GM19468 (cell line): ENCODE data around the gene BAIAP2.
"Not testable (repeated sequence)": the region's sequence is repeated elsewhere in the genome, so short reads cannot be mapped to it uniquely, and the experiment has no call there.

Experiments used
- ATAC-seq: cut with Tn5 transposase; IDR thresholded peaks from one replicate; pipeline ENCODE4 v1.9.1; 2021; ENCODE audit warnings: mild to moderate bottlenecking, moderate library complexity, moderate number of reproducible peaks; ENCODE audit not compliant: unreplicated experiment; ENCODE audit errors: extremely low read depth

Gene BAIAP2

DNA sequence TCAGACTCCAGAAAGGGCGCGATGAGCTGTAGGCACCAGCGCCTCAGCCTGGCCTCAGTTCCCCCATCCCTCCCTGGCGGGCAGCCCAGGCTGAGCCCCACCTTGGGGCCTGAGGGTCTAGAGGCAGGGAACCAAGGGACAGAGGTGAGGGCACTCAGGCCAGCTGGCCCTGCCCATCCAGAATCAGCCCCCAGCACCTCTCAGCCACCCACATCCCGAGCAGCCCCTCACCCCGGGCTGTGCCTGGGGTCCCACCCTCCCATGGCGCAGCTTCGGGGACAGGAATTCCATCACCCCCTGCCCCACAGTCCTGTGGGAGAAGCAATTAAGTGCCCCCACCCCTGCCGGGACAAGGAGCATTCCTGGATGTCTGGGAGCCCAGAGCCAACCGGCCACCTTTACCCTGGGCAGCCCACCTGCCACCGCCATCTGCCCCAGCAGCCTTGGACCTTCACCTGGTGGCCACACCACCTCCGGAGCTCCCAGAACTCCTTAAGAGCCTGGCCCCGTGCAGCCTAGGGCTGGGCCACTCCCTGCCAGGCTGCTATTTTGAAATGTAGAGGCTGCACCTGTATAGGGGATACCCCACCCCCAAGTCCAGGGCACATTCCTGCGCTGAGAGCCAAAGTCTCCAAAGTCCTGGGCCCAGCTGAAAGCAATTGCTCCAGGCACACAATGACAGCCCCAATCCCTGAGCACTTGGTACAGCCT lies 96.7 kb downstream of the BAIAP2 start:
- ATAC-seq: no peak

DNA sequence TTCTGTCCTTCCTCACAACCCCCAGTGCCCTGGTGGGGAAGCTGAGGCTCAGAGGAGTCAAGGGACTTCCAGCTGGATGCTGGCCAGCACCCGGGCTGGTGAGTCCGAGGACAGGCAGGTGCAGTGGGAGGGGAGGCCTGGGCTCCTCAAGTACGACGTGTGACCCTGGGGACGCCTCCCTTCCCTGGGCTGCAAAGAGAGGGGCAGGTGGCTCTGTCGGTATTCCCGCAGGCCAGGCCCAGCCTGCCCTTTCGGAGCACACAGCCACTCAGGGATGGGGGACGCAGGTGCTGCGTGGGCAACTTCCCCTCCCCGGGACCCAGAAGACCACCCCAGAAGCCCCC lies 97.2 kb downstream of the BAIAP2 start:
- no peak for ATAC-seq

DNA sequence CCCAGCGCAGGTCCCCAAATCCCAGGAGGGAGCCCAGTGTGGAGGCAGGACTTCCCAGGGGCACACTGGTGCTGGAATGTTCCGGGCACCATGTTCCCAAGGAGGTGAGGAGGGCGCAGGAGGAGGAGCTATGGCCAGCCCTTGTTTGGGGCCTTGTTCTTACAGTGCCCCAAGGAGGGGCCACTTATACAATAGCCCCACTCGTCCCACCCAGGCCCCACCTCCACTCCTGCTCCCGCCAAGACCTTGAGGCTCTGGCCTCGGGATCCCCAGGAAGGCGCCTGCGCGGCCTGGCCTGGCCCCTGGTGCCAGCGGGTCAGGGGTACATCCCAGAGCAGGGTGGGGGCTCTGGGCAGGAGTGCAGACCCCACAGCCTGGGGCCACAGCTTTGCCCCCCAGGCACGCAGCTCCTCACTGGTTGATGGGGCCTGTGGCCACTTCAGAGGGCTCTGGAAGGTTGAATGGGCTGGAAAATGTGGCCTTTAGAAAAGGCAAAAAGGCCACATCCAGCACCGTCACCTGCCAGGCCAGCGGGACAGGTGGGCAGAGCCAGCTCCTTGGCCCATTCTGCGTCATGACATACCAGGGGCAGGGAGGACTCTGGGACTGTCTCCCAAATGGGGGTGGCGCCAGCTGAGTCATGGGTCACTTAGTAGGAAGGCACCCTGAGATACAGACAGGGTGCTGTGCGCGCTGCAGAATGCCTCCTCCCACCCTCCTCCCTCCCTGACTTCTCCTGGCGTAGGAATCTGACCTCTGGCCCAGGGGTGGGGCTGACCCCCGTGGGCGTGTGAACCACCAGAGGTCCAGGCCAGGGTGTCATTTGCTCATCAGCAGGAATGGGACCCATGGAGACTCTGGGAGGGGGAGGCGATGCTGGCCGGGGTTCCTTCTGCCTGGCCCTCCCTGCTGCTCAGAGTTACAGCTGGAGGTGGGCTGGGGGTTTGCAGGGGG lies 98.1 kb downstream of the BAIAP2 start:
- no peak for ATAC-seq

DNA sequence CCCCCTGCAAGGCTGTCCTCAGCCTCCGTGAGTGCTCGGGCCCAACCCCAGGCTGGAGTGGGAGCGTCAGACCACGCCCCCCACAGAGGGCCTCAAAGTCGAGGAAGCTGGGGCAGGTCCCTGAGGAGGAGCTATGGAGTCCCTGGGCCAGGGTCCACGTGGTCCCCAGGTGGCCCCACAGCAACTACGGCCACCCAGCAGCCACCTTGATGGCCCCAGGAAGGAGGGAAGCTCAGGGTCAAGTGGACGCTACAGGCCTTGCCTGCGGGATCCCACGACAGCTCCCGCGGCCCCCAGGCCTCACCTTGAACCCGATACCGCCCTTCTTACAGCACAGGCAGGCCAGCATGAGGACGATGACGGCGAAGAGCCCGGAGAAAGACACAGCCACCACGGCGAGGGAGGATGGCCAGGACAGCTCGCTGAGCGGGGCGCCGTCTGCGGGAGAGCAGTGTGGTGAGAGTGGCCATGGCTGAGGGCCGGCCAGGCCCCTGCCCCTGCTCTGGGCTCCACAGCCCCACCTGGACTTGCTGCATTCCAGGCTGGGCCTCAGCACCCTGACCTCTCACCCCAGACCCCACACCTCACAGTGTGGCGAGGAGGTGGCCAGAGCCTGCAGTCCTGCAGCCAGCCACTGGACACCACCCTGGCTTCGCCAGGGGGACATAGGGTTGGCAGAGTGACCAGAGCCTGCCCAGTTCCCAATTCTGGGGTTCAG lies 99.3 kb downstream of the BAIAP2 start:
- ATAC-seq: no peak

DNA sequence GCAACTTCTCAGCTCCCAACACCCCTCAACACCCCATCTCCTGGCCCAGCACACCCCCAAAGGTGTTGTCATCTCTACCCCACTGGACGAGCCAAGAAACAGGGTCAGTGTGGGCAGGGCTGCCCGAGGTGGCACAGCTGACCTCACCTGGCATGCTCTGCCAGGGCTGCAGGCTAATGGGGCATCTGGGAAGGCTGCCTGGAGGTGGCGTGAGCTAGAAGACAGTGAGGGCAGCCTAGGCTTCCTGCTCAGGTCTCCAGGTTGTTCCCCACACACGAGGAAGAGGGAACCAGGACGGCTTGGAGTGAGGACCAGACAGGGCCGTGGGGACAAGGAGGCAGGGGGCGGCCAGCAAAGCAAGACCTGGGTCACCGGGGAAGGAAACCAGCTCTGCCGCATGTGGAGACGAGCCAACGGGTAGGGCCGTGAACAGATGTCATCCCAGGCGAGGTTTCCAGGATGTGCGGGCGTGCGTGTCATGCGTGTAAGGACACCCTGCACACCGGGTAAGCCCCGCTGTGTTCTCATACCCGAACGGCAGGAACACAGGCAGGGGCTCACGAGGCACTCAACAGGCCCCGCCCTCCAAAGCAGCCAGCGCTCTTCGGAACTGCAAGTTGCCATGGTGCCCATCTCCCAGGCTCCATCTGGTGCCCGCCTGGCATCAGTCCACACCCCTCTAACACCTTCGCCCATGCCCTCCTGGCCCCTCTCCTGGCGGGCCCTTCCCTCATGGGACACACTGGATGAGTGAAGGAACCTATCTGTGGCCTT lies 100.7 kb downstream of the BAIAP2 start:
- no peak for ATAC-seq

DNA sequence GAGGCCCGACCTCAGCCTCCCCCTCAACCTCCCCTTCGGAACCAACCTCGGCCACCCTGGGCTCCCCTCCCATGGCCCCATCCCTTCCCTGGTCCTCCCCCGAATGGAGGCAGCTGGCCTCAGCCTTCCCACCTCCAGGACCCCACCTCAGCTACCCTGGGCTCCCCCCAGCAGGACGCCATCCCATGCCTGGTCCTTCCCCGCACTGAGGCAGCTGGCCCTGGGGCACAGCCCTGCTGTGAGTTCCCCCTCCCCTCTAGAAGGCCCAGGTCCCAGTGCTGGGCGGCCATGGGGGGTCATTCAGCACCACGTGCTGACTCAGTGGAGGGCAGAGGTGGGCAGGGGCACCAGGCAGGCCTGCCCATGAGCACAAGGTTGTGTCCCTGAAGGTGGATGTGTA lies 101.4 kb downstream of the BAIAP2 start:
- ATAC-seq: no peak

DNA sequence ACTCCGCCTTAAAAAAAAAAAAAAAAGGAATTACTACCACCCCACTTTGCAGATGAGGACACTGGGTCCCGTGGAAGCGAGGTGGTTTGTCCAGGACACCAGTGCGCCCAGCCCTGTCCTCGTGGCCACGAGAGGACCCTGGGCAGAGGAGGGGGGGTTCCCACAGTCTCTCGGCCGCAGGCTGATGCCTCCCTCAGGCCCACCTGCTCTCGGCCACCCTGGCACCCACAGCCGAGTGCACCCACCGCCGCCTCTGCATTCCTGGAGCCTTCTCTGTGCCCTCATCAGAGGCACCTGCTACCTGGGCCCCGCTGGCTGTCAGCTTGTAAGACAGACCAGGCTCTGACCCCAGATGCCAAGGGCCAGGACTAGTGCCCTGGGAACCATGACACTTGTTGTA lies 102.3 kb downstream of the BAIAP2 start:
- ATAC-seq: no peak

DNA sequence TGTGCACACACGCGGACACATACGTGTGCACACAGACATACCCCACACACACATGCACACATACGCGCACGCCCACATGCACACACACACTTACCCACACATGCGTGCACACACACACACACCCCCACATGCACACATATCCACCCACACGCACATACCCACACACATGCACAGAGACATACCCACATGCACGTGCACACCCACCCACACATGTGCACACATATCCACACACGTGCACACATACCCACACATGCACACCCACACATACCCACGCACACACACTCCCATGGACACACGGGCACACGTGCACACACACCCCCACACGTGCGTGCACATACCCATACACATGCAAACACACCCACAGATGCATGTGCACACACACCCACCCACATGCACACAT lies 103.1 kb downstream of the BAIAP2 start:
- no peak for ATAC-seq

DNA sequence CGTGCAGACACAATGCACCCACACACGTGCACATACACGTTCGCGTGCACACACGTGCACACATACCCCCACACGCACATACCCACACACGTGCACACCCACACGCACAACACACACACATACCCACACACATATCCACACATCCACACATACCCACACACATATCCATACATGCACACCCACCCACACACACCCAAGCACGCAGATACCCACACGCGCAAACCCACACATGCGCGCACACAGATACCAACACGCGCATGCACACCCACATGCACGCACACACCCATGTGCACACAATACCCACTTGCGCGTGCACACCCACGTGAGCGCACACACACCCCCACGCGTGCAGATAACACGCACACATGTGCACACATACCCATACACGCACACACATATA lies 103.5 kb downstream of the BAIAP2 start:
- no peak for ATAC-seq

DNA sequence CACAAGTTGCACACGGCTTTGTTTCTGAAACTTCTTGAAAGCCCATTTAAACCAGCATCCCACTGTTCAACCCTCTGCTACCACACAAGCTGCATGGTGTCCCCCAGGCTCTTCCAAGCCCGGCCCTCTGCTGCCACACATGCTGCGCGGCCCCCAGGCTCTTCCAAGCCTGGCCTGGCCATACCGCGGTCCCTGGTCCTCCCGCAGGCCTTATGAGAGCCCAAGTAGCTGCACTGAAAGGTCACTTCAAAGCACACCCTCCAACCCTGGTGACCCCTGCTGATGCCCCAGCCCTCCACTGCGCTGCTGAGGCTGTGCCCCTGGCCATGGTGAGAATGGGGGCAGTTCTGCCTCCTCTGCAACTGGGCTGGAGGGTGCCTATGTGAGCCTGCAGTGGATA lies 104.5 kb downstream of the BAIAP2 start:
- no peak for ATAC-seq

DNA sequence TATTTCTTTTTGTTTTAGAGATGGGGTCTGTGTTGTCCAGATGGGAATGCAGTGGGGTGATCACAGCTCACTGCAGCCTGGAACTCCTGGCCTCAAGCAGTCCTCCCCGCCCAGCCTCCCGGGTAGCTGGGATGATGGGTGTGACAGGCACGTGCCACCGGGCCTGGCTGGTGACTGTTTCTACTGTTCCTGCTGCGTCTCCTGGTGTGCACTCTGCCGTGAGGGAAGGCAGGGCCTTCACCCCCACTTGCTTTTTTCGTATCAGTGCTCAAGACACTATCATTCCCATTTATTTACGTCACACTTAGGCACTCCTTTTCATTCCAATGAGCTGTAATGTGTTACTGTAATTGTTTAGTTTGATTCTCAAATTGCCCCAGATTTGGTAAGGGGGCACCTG lies 105.1 kb downstream of the BAIAP2 start:
- ATAC-seq: no peak

DNA sequence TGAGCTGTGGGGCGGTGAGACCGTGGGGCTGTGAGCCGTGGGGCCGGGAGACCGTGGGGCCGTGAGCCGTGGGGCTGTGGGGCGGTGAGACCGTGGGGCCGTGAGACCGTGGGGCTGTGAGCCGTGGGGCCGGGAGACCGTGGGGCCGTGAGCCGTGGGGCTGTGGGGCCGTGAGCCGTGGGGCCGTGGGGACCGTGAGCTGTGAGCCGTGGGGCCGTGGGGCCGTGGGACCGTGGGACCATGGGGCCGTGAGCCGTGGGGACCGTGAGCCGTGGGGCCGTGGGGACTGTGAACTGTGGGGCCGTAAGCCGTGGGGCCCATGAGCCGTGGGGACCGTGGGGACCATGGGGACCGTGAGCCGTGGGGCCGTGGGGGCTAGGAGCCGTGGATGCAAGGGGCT lies 105.7 kb downstream of the BAIAP2 start:
- ATAC-seq: no peak

DNA sequence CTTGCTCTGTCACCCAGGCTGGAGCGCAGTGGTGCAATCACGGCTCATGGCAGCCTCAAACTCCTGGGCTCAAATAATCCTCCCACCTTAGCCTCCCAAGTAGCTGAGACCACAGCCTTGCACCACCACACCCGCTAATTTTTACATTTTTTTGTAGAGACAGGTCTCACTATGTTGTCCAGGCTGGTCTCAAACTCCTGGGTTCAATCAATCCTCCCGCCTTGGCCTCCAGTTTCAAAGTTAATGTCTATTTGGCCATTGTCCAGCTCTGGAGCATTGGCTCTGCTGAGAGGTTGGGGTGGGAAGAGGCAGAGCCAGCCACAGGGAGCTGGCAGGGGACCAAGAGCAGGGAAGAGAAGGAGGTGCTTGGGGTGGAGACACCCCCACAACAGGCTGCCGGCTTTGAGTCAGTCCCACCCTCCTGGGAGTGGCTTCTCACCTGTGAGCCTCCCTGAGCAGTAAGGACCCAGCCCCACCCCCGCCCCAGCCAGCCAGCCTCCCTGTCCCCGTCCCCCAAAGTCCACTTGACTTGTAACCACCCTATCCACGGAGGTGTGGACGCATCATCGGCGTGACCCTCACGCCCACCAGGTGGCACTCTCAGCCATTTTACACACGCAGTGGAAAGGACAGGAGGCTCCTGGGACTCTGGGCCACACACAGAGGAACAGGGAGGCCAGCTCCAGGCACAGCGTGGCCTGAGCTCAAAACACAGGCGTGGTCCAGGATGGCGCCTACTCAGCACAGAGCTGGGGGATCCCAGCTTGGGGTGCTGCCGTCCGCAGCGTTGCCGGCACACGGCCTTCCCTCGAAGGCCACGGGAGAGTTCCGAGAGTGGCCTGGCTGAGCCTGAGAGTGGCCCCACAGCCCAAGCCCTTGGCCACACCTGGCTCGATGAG lies 107.6 kb downstream of the BAIAP2 start:
- ATAC-seq: no peak

DNA sequence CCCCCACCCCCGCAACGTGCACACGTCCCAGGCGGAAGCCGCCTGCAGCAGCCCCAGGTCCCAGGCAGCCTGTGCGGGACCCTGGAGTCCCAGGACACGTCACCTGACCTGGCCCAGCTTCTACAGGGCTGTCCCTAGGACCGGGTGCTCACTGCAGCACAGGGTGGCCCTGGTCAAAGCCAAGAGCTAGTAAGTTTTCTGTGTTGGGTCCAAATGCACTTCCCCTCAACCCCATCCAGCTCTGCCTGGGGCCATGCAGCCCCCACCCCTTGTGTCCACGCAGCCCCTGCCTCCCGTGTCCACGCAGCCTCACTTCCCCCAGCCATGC lies 108.2 kb downstream of the BAIAP2 start:
- no peak for ATAC-seq

DNA sequence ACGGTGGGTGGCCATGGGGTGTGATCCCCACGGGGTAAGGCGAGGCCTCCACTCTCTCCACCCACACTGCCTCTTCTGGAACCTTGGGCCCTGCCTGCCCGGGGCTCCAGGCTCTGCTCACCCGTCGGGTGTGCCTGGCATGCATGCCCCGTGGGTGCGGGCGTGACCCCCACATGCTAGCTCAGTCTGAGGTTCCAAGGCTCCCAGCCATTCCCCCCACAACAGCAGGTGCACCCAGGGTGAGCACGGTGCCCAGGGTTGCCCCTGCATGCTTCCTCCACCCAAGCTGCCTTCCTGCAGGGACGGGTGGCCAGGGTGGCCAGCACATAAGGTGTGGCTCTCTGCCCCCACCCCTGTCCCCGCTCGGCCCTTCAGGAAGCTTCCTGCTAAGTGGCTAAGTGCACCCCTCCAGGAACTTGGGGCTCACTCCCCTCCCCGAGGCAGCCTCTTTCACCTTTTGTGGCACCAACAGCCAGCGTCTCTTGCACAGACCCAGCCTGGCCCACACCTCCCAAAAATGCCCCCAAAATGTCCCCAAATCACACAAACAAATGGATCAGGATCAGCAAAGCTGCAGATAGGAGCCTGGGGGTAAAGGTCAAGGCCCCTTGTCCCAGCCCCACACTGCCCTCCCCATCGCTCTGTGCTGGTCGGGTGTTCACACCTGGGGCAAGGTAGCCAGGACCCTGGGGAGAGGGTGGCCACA lies 108.9 kb downstream of the BAIAP2 start:
- ATAC-seq: no peak

DNA sequence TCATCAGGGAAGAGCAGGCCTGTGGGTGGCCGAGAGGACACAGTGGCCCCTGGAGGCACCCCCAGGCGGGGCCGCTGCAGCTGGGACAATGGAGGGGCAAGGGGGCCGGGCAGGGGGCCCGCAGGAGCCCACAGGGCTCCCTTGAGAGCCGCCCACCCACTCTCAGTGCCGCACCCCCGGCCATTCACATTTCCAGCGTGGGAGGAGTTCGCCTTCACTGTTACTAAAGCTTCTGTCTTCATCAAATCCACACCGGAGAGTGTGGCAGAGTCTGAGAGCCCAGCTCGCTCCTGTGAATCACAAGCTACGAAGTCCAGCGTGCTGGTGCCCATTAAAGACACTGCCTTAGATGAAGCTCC lies 109.5 kb downstream of the BAIAP2 start:
- ATAC-seq: no peak

DNA sequence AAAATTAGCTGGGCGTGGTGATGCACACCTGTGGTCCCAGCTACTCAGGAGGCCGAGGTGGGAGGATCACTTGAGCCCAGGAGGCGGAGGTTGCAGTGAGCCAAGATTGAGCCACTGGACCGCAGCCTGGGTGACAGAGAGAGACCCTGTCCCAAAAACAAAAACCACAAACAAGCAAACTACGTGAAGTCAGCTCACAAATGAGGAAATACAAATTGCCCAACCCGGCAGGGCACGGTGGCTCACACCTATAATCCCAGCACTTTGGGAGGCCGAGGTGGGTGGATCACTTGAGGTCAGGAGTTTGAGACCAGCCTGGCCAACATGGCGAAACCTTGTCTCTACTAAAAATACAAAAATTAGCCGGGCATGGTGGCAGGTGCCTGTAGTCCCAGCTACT lies 111.3 kb downstream of the BAIAP2 start:
- ATAC-seq: not testable (repeated sequence)

DNA sequence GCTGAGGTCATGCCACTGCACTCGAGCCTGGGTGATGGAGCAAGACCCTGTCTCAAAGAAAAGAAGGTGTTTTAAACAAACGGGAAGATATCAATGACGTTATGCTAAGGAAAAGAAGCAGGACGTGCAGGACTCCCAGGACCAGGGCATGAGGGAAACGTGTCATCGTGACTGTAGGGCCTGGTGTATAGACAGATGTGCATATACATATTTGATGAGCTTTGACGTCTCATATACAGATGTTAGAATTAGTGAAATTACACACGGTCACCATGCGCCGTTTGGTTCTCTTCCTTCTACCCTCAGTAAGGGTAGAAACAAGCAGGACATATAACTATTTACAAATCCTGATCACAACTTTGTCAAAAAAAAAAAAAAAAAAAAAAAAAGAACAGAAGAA lies 112.8 kb downstream of the BAIAP2 start:
- no peak for ATAC-seq

DNA sequence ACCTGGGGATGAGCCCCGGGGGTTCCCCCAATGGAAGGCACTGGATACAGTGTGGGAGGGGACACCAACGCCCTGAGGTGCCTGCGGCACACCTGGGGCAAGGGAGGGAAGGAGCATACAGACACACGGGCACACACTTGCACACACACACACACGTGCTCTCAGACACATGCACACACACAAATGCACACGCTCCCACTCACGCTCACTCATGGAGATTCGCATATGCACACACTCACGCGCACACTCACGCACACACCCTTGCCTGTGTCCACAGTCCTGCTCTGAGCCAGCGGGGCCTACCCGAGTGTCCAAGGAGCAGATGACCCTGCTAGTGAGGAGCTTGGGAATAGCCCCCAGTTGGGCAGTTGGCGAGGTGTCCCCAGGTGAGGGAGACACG lies 113.6 kb downstream of the BAIAP2 start:
- ATAC-seq: no peak
